ENCODE measurements around the gene GAREM1. TPM values are rescaled to one million over a fixed set of nuclear protein-coding genes. Genes with fewer than 3 reads are reported as not detected.
A peak's percentile ranks its signal among the peaks of the same experiment; 100 is the strongest.

Gene GAREM1
- total and polyA plus RNA-seq, 8 donors = 2.9 to 55.9 (median 13.5) TPM

GRCh38 chr18:32299484-32299883 lies 171.2 kb downstream of the GAREM1 start:
- no peak for FAIRE-seq
- intact Hi-C loops (cut with DNase I) = no loop called here
- Histone ChIP-seq H3K27me3 (no peaks in the 10 kb centered on the region), H3K4me1 (peaks cover 4 to 12% (median 10%) of the 10 kb centered on the region in 3 donors), H3K36me3 (no peaks in the 10 kb centered on the region), H3K27ac (no peak overlapping the region), H3K9me3 (no peaks in the 10 kb centered on the region), H3K4me3 (no peak overlapping the region)
- 63 to 79% methylated on average over 1 of the region's 1 CpG for WGBS, 2 donors
- no peak for DNase-seq
- TF ChIP-seq CTCF (IDR thresholded peaks at IDR 0.05) = no peak
- ATAC-seq = no peak

- Histone ChIP-seq H3K9me3 (no peaks in the 10 kb centered on the region), H3K4me1 (peaks cover 4 to 12% (median 10%) of the 10 kb centered on the region in 3 donors), H3K27ac (peak overlapping the region in 1 of 4 donors; percentile 30), H3K36me3 (no peaks in the 10 kb centered on the region), H3K27me3 (no peaks in the 10 kb centered on the region), H3K4me3 (no peak overlapping the region)
- TF ChIP-seq CTCF (IDR thresholded peaks at IDR 0.05) = no peak
- peak; percentile 51 for FAIRE-seq
- WGBS, 2 donors = 70 to 76% methylated on average over 6 of the region's 6 CpGs
- no peak for ATAC-seq
- intact Hi-C loops (cut with DNase I) = no loop called here
- no peak for DNase-seq
These were observed 172.5 kb downstream of the GAREM1 start for GRCh38 chr18:32298171-32298667.

GRCh38 chr18:32297579-32298170 lies 173.0 kb downstream of the GAREM1 start:
- DNase-seq (no peak), ATAC-seq (no peak), FAIRE-seq (peak; percentile 37)
- no peak for TF ChIP-seq CTCF (IDR thresholded peaks at IDR 0.05)
- Histone ChIP-seq H3K4me3 (no peak overlapping the region), H3K36me3 (no peaks in the 10 kb centered on the region), H3K4me1 (peaks cover 4 to 12% (median 10%) of the 10 kb centered on the region in 3 donors), H3K27me3 (no peaks in the 10 kb centered on the region), H3K27ac (peak overlapping the region in 1 of 4 donors; percentile 30), H3K9me3 (no peaks in the 10 kb centered on the region)
- WGBS, 2 donors = 46 to 48% methylated on average over 5 of the region's 5 CpGs
- intact Hi-C loops (cut with DNase I) = no loop called here

- intact Hi-C loops (cut with DNase I) = no loop called here
- H3K27ac ChIP-seq = no peak overlapping the region
- peaks cover 4 to 10% (median 8%) of the 10 kb centered on the region in 3 donors for H3K4me1 ChIP-seq
- 95 to 96% methylated on average over 2 of the region's 2 CpGs for WGBS, 2 donors
- ATAC-seq (no peak), DNase-seq (no peak), FAIRE-seq (no peak)
- no peak for TF ChIP-seq CTCF (IDR thresholded peaks at IDR 0.05)
- no peaks in the 10 kb centered on the region for H3K27me3 ChIP-seq
- no peaks in the 10 kb centered on the region for H3K9me3 ChIP-seq
- H3K4me3 ChIP-seq = no peak overlapping the region
- no peaks in the 10 kb centered on the region for H3K36me3 ChIP-seq
These were observed 173.8 kb downstream of the GAREM1 start for GRCh38 chr18:32296851-32297250.

GRCh38 chr18:32295604-32296003 lies 175.1 kb downstream of the GAREM1 start:
- ATAC-seq (no peak), DNase-seq (no peak), FAIRE-seq (no peak)
- Histone ChIP-seq H3K27ac (no peak overlapping the region), H3K27me3 (no peaks in the 10 kb centered on the region), H3K36me3 (no peaks in the 10 kb centered on the region), H3K4me3 (no peak overlapping the region), H3K9me3 (no peaks in the 10 kb centered on the region), H3K4me1 (peaks cover 4 to 10% (median 8%) of the 10 kb centered on the region in 3 donors)
- WGBS, 2 donors = 74 to 78% methylated on average over 3 of the region's 3 CpGs
- no peak for TF ChIP-seq CTCF (IDR thresholded peaks at IDR 0.05)
- intact Hi-C loops (cut with DNase I) = no loop called here
